Thoracic aorta (tissue), 2 donors: ENCODE measurements around the gene LRCOL1. TPM values are rescaled to one million over a fixed set of nuclear protein-coding genes. Genes with fewer than 3 reads are reported as not detected.

Experiments used
- ATAC-seq: fragments of 150-250 bp; one replicate; pipeline ENCODE4 v1.8.0; 2017; ENCODE audit warnings: low read depth; ENCODE audit not compliant: insufficient number of reproducible peaks, low FRiP score
- DNase-seq: peaks from one replicate; pipeline ENCODE4 v3.0.0-alpha.2; 2020; ENCODE audit warnings: low spot score
- H3K27ac ChIP-seq, 2 donors: fragments of 200-600 bp; sonication (generic); 1 replicate in 1 of 2; 2 replicates in 1 of 2; pipeline ENCODE4 v1.5.1; 2016; ENCODE audit warnings: mild to moderate bottlenecking in 2 of 2, moderate library complexity in 2 of 2
- H3K27me3 ChIP-seq: fragments of 200-600 bp; sonication (generic); replicated peaks from 2 replicates; pipeline ENCODE4 v1.6.0; 2016; ENCODE audit warnings: mild to moderate bottlenecking; ENCODE audit not compliant: insufficient read depth
- H3K36me3 ChIP-seq: fragments of 200-600 bp; sonication (generic); one replicate; pipeline ENCODE4 v1.5.1; 2016
- H3K4me1 ChIP-seq, 2 donors: fragments of 200-600 bp; sonication (generic); 1 replicate in 1 of 2; 2 replicates in 1 of 2; pipeline versions ENCODE4 v1.5.1 to v1.6.0; 2016; ENCODE audit warnings: low read depth in 2 of 2, mild to moderate bottlenecking in 1 of 2; ENCODE audit not compliant: control insufficient read depth in 1 of 2
- H3K4me3 ChIP-seq: fragments of 200-600 bp; sonication (generic); 2 replicates; pipeline ENCODE4 v1.5.1; 2016; ENCODE audit warnings: mild to moderate bottlenecking
- H3K9me3 ChIP-seq: fragments of 200-600 bp; sonication (generic); 2 replicates; pipeline ENCODE4 v1.5.1; 2016
- total RNA-seq, 2 donors: library from RNA; depleted of rRNA; stranded (reverse); fragments of >200 nt; gene quantifications; one replicate each; pipeline versions ENCODE4 v1.1.0 to v1.2.3, GENCODE V29; 2016
- TF ChIP-seq, protein P1 (sequence below): fragments of 200-600 bp; sonication (generic); IDR thresholded peaks from one replicate; pipeline ENCODE4 v1.5.1; 2019; ENCODE audit warnings: antibody characterized with exemption

Gene LRCOL1
- total RNA-seq, 2 donors from 2014 or later: not detected

DNA sequence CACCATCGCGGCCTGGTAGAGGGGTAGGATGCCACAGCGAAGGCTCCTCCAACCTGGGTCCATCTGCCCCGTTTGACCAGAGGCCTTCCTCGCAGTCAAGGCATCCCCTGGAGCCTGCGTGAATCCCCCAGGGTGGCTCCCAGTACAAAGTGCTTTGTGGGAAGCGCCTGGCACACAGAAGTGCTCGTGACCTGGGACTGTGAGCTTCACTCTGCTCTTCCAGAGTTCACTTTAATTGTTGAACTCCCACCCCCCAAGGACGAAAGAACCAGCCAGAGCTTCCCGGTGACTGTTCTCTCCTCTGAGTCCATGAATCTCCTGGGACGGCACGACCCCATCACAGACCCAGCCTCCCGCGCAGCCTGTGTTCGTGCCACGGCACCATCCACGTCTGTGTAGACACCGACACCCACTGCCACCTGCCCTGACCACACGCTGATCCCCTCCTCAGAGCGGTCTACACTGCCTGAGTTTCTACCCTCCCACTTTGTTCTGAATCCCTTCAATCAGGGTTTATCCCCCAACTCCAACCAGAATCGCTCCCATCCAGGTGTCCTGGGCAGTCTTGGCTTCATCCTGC, 24.1 kb upstream of the LRCOL1 start:
- H3K9me3 ChIP-seq: no peaks in the 10 kb centered on the region
- no peak overlapping the region for H3K27ac ChIP-seq
- ATAC-seq (no peak), DNase-seq (no peak)
- H3K36me3 ChIP-seq: peaks cover 58% of the 10 kb centered on the region
- H3K27me3 ChIP-seq: no peaks in the 10 kb centered on the region
- H3K4me3 ChIP-seq: no peak overlapping the region
- no peaks in the 10 kb centered on the region for H3K4me1 ChIP-seq
- TF ChIP-seq, protein P1, sequence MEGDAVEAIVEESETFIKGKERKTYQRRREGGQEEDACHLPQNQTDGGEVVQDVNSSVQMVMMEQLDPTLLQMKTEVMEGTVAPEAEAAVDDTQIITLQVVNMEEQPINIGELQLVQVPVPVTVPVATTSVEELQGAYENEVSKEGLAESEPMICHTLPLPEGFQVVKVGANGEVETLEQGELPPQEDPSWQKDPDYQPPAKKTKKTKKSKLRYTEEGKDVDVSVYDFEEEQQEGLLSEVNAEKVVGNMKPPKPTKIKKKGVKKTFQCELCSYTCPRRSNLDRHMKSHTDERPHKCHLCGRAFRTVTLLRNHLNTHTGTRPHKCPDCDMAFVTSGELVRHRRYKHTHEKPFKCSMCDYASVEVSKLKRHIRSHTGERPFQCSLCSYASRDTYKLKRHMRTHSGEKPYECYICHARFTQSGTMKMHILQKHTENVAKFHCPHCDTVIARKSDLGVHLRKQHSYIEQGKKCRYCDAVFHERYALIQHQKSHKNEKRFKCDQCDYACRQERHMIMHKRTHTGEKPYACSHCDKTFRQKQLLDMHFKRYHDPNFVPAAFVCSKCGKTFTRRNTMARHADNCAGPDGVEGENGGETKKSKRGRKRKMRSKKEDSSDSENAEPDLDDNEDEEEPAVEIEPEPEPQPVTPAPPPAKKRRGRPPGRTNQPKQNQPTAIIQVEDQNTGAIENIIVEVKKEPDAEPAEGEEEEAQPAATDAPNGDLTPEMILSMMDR: no peak

- H3K9me3 ChIP-seq: no peaks in the 10 kb centered on the region
- no peak for DNase-seq
- H3K4me1 ChIP-seq: no peaks in the 10 kb centered on the region
- peaks cover 58% of the 10 kb centered on the region for H3K36me3 ChIP-seq
- TF ChIP-seq, protein P1: no peak
- no peak for ATAC-seq
- H3K27ac ChIP-seq: no peak overlapping the region
- H3K27me3 ChIP-seq: no peaks in the 10 kb centered on the region
- no peak overlapping the region for H3K4me3 ChIP-seq
These were observed 23.5 kb upstream of the LRCOL1 start for GRCh38 chr12:132633901-132634300.

GRCh38 chr12:132633398-132633797, 23.0 kb upstream of the LRCOL1 start:
- Histone ChIP-seq H3K9me3 (no peaks in the 10 kb centered on the region), H3K27ac (no peak overlapping the region), H3K4me1 (no peaks in the 10 kb centered on the region), H3K36me3 (peaks cover 58% of the 10 kb centered on the region), H3K4me3 (no peak overlapping the region), H3K27me3 (no peaks in the 10 kb centered on the region)
- TF ChIP-seq, protein P1: no peak
- no peak for DNase-seq
- no peak for ATAC-seq

DNA sequence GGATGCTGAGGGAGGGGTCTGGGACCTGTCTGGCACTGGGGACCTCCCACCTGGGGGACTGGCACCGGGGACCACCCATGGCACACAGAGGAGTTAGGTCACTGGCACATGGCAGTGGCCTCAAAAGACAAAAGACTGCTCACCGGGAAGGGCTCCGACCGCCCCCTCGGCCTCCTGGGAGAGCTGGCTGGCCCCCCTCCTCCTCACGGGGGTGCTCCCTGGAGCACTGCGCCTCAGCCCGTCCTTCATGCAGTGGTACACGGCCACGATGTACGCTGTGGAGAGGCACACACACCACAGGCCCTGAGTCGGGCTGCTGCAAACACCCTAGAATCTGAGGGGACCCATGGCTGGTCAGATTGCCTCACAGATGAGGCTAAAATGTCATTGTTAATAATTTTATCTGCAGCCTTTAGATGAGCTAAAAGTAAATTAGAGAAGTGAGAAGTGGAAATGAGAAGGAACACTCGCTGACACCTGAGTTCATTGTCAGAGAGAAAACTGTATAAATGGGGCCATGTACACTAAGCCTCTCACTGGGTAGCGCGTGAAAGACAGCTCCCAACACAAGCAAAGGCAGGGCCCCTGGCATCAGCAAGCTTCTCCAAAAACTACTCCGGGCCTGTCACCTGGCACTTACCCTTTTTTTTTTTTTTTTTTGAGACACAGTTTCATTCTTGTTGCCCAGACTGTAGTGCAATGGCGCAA, 22.3 kb upstream of the LRCOL1 start:
- Histone ChIP-seq H3K27ac (no peak overlapping the region), H3K4me1 (no peaks in the 10 kb centered on the region), H3K36me3 (peaks cover 55% of the 10 kb centered on the region), H3K27me3 (no peaks in the 10 kb centered on the region), H3K4me3 (no peak overlapping the region), H3K9me3 (no peaks in the 10 kb centered on the region)
- DNase-seq (no peak), ATAC-seq (no peak)
- TF ChIP-seq, protein P1: no peak

- H3K27ac ChIP-seq: no peak overlapping the region
- no peak for ATAC-seq
- no peak overlapping the region for H3K4me3 ChIP-seq
- H3K27me3 ChIP-seq: no peaks in the 10 kb centered on the region
- DNase-seq: no peak
- peaks cover 45% of the 10 kb centered on the region for H3K36me3 ChIP-seq
- H3K4me1 ChIP-seq: no peaks in the 10 kb centered on the region
- TF ChIP-seq, protein P1: no peak
- no peaks in the 10 kb centered on the region for H3K9me3 ChIP-seq
These were observed 21.3 kb upstream of the LRCOL1 start for GRCh38 chr12:132631666-132632065.
